H1 (cell line): ENCODE measurements around the gene LARGE2. TPM values are rescaled to one million over a fixed set of nuclear protein-coding genes. Genes with fewer than 3 reads are reported as not detected.

Experiments used
- BACH1 ChIP-seq: IDR thresholded peaks from 2 replicates; pipeline ENCODE4 v1.6.1; 2012; ENCODE audit warnings: low read length, improper control_type of control experiment
- CTBP2 ChIP-seq: IDR thresholded peaks from 2 replicates; pipeline ENCODE4 v1.7.0; 2011; ENCODE audit warnings: borderline replicate concordance, mild to moderate bottlenecking, moderate library complexity, mixed read lengths, low read length; ENCODE audit not compliant: insufficient read depth, insufficient read length
- GABPA ChIP-seq: IDR thresholded peaks from 2 replicates; pipeline ENCODE4 v1.6.1; 2011; ENCODE audit warnings: mild to moderate bottlenecking, low read length, moderate library complexity, borderline replicate concordance; ENCODE audit not compliant: insufficient read depth
- MAX ChIP-seq: IDR thresholded peaks from 2 replicates; pipeline ENCODE4 v1.6.1; 2012; ENCODE audit warnings: inconsistent platforms
- NANOG ChIP-seq: IDR thresholded peaks from 2 replicates; pipeline ENCODE4 v1.6.1; 2011; ENCODE audit warnings: low read length, low read depth, mild to moderate bottlenecking, inconsistent platforms; ENCODE audit not compliant: insufficient read depth, poor library complexity, severe bottlenecking
- RFX5 ChIP-seq: IDR thresholded peaks from 2 replicates; pipeline ENCODE4 v1.6.1; 2011; ENCODE audit warnings: low read depth, low read length, improper control_type of control experiment, borderline replicate concordance
- SAP30 ChIP-seq: fragments of 300-600 bp; sonication (generic); IDR thresholded peaks from 2 replicates; pipeline ENCODE4 v1.7.1; 2012; ENCODE audit warnings: low read length, moderate library complexity, mild to moderate bottlenecking, inconsistent platforms; ENCODE audit not compliant: insufficient read depth, insufficient replicate concordance
- SP4 ChIP-seq: IDR thresholded peaks from 2 replicates; pipeline ENCODE4 v1.6.1; 2012; ENCODE audit warnings: low read length, inconsistent platforms
- polyA plus RNA-seq, 7 experiments: library from polyadenylated mRNA; depleted of rRNA in 3 of 7; stranded (reverse) in 5 of 7; unstranded in 2 of 7; fragments of >200 nt in 5 of 7; fragments of 200-250 nt in 2 of 7; gene quantifications; 1 replicate in 5 of 7; 2 replicates in 1 of 7; 4 replicates in 1 of 7; pipeline versions ENCODE4 v1.2.1 to v1.2.3, GENCODE V29; 2011 to 2013; ENCODE audit warnings: missing spikeins in 2 of 7, mixed read lengths in 2 of 7
- total RNA-seq: library from RNA; stranded (reverse); fragmentation: NEBNext Ultra II Directional; extraction: Animal tissue kit (Norgen Biotek cat#: 25700); gene quantifications from 2 replicates; pipeline ENCODE4 v1.2.1, GENCODE V29; 2021

LARGE2 gene
- total and polyA plus RNA-seq, 2 of the 8 experiments (the other 6 are each of a cell fraction or from before 2014, with no cell fraction given) = 111 to 137 TPM

GRCh38 chr11:45896422-45896984 is 26.0 kb upstream of the LARGE2 start (continued):
- no peak for TF ChIP-seq CTBP2
- no peak for TF ChIP-seq RFX5
- TF ChIP-seq GABPA = no peak
- TF ChIP-seq MAX = peak; percentile 5; the same call in 1 of the 2 replicates
- no peak for TF ChIP-seq NANOG
- TF ChIP-seq SAP30 = no peak
- no peak for TF ChIP-seq BACH1
- no peak for TF ChIP-seq SP4
